Endothelial cell of umbilical vein (primary cell): ENCODE measurements around the gene MRPL27. TPM values are rescaled to one million over a fixed set of nuclear protein-coding genes. Genes with fewer than 3 reads are reported as not detected.

ENCODE experiments used
- BruUV-seq: library from RNA; stranded (reverse); fragments of 400-500 nt; replicated peaks from 2 replicates; lab custom pipeline; 2021; lab: Mats Ljungman, UMichigan
- CTCF ChIA-PET: fragments of 300-600, 350-600 bp; sonication (Branson Sonifier 250); formaldehyde crosslinking; loops from one replicate; lab custom pipeline; 2021; ENCODE audit warnings: antibody characterized with exemption, inconsistent platforms; lab: Charles Lee
- POLR2A ChIA-PET: fragments of 300-600, 350-600 bp; sonication (Branson Sonifier 250); formaldehyde crosslinking; loops from one replicate; lab custom pipeline; 2021; ENCODE audit warnings: antibody characterized with exemption, inconsistent platforms; lab: Charles Lee
- DNase-seq: peaks from one replicate; pipeline ENCODE4 v3.0.0-alpha.2; 2011; ENCODE audit warnings: low read depth, low spot score
- FAIRE-seq: peaks from 2 replicates; lab custom pipeline; 2011; peaks lifted over from hg19 to GRCh38; lab: Jason Lieb, UNC
- H2AFZ ChIP-seq: 2 replicates; pipeline ENCODE4 v1.6.0; 2012; ENCODE audit warnings: low read depth, low read length, control low read depth, inconsistent platforms
- H3K27ac ChIP-seq: 2 replicates; pipeline ENCODE4 v1.5.1; 2011; ENCODE audit warnings: low read depth, mild to moderate bottlenecking, control low read depth, low read length, moderate library complexity; ENCODE audit not compliant: insufficient read depth
- H3K27me3 ChIP-seq, 2 experiments: 2 replicates each; pipeline versions ENCODE4 v1.6.0 to v1.6.1; 2011; ENCODE audit warnings: low read length in 2 of 2, mixed read lengths in 1 of 2; ENCODE audit not compliant: control insufficient read depth in 2 of 2, insufficient read depth in 2 of 2
- H3K36me3 ChIP-seq, 2 experiments: 2 replicates in 1 of 2; 3 replicates in 1 of 2; pipeline ENCODE4 v1.5.1; 2011; ENCODE audit warnings: low read length in 2 of 2, mild to moderate bottlenecking in 1 of 2, moderate library complexity in 1 of 2; ENCODE audit not compliant: control insufficient read depth in 2 of 2, insufficient read depth in 2 of 2; ENCODE audit errors: extremely low read depth in 1 of 2
- H3K4me1 ChIP-seq: 3 replicates; pipeline ENCODE4 v1.5.1; 2011; ENCODE audit warnings: mild to moderate bottlenecking, low read length; ENCODE audit not compliant: control insufficient read depth, insufficient read depth; ENCODE audit errors: extremely low read depth
- H3K4me2 ChIP-seq: 2 replicates; pipeline ENCODE4 v1.6.1; 2011; ENCODE audit warnings: low read length, control low read depth, mixed read lengths; ENCODE audit not compliant: insufficient read depth
- H3K4me3 ChIP-seq, 3 experiments: fragments of 200-600 bp in 1 of 3; sonication (generic), shearing (Covaris generic) in 1 of 3; replicated peaks in 1 of 3; 2 replicates each; pipeline ENCODE4 v1.5.1; 2011 to 2016; ENCODE audit warnings: control low read depth in 3 of 3, low read length in 3 of 3, mild to moderate bottlenecking in 2 of 3, inconsistent platforms in 1 of 3, low read depth in 1 of 3, moderate library complexity in 1 of 3; ENCODE audit not compliant: insufficient read depth in 1 of 3
- H3K79me2 ChIP-seq: 2 replicates; pipeline ENCODE4 v1.6.0; 2012; ENCODE audit warnings: low read length, inconsistent platforms; ENCODE audit not compliant: control insufficient read depth, insufficient read depth
- H3K9ac ChIP-seq: replicated peaks from 2 replicates; pipeline ENCODE3; 2011; ENCODE audit warnings: low read length, control low read depth; ENCODE audit not compliant: insufficient read depth; ENCODE audit errors: extremely low read depth
- H3K9me1 ChIP-seq: replicated peaks from 3 replicates; pipeline ENCODE4 v1.6.0; 2011; ENCODE audit warnings: mild to moderate bottlenecking, low read length; ENCODE audit not compliant: control insufficient read depth, insufficient read depth; ENCODE audit errors: extremely low read depth
- H3K9me3 ChIP-seq: replicated peaks from 2 replicates; pipeline ENCODE4 v1.5.1; 2012; ENCODE audit warnings: low read length, inconsistent platforms; ENCODE audit not compliant: control insufficient read depth, insufficient read depth
- H4K20me1 ChIP-seq: replicated peaks from 2 replicates; pipeline ENCODE3; 2011; ENCODE audit warnings: mild to moderate bottlenecking, low read length; ENCODE audit not compliant: control insufficient read depth, insufficient read depth; ENCODE audit errors: extremely low read depth
- EZH2 ChIP-seq: IDR thresholded peaks from 2 replicates; pipeline ENCODE4 v1.6.1; 2012; ENCODE audit warnings: borderline replicate concordance, low read depth, mild to moderate bottlenecking, moderate library complexity, low read length, inconsistent platforms; ENCODE audit not compliant: severe bottlenecking
- GATA2 ChIP-seq: IDR thresholded peaks from 2 replicates; pipeline ENCODE4 v1.7.0; 2011; ENCODE audit warnings: low read depth, mild to moderate bottlenecking, moderate library complexity, mixed read lengths, low read length; ENCODE audit not compliant: insufficient read length, insufficient read depth
- dilution Hi-C: fragments of 300-500 bp; cut with MboI; formaldehyde crosslinking; loops from one replicate; pipeline ENCODE4 v1.15.0; 2019; ENCODE audit warnings: low sequenced_read_pairs; ENCODE audit not compliant: extremely low pct_ligation_motif_present
- intact Hi-C: fragments of 100-400 bp; cut with micrococcal nuclease; formaldehyde crosslinking; loops from one replicate; pipeline ENCODE4 v1.10.0; 2022
- polyA plus RNA-seq, 4 experiments: library from polyadenylated mRNA; depleted of rRNA in 3 of 4; stranded (reverse) in 3 of 4; unstranded in 1 of 4; fragments of >200 nt; gene quantifications; 2 replicates each; pipeline versions ENCODE4 v1.2.1 to v1.2.3, GENCODE V29; 2011 to 2012; ENCODE audit warnings: missing spikeins in 1 of 4
- total RNA-seq: library from RNA; stranded (reverse); gene quantifications from 2 replicates; pipeline ENCODE4 v1.2.3, GENCODE V29; 2021

Gene MRPL27
- total and polyA plus RNA-seq, 2 donors (not counting 3 experiments of a cell fraction or from before 2014, with no cell fraction given), result 76.2 to 158 TPM

- ChIA-PET CTCF (no interaction called here), POLR2A (no interaction called here)
- no peak for FAIRE-seq
- no peak for DNase-seq
- H3K79me2 ChIP-seq, result peaks cover under 1% of the 10 kb centered on the region
- no peak overlapping the region for H2AFZ ChIP-seq
- no peak overlapping the region for H3K4me3 ChIP-seq
- no TSS peak for BruUV-seq
- no peaks in the 10 kb centered on the region for H3K4me1 ChIP-seq
- no peak for TF ChIP-seq GATA2
- no peak overlapping the region for H3K27ac ChIP-seq
- intact Hi-C loops (no loop called here), dilution Hi-C loops (no loop called here)
- no peak overlapping the region for H3K9ac ChIP-seq
- no peaks in the 10 kb centered on the region for H3K27me3 ChIP-seq
- H4K20me1 ChIP-seq, result no peaks in the 10 kb centered on the region
- no peaks in the 10 kb centered on the region for H3K9me3 ChIP-seq
- no peaks in the 10 kb centered on the region for H3K9me1 ChIP-seq
- H3K36me3 ChIP-seq, result peaks cover 3 to 39% of the 10 kb centered on the region in 2 experiments
- H3K4me2 ChIP-seq, result no peak overlapping the region
Observed at GRCh38 chr17:50354198-50354597, 18.8 kb downstream of the MRPL27 start.

GRCh38 chr17:50353600-50354195 is 19.3 kb downstream of the MRPL27 start:
- FAIRE-seq (no peak), DNase-seq (no peak)
- dilution Hi-C loops, result no loop called here
- Histone ChIP-seq H3K4me1 (peaks cover 4% of the 10 kb centered on the region), H3K36me3 (peaks cover 3 to 37% of the 10 kb centered on the region in 2 experiments), H3K4me3 (no peak overlapping the region), H4K20me1 (no peaks in the 10 kb centered on the region), H3K9me1 (no peaks in the 10 kb centered on the region), H3K9ac (no peak overlapping the region), H3K27ac (no peak overlapping the region), H3K79me2 (peaks cover 2% of the 10 kb centered on the region), H3K4me2 (no peak overlapping the region), H3K27me3 (no peaks in the 10 kb centered on the region), H3K9me3 (no peaks in the 10 kb centered on the region), H2AFZ (no peak overlapping the region)
- intact Hi-C loops, result no loop called here
- POLR2A ChIA-PET, result no interaction called here
- BruUV-seq, result no TSS peak
- TF ChIP-seq EZH2, result no peak
- CTCF ChIA-PET, result no interaction called here
